GM12878 (cell line): Measurements from ENCODE around the gene AZGP1. TPM values are rescaled to one million over a fixed set of nuclear protein-coding genes. Genes with fewer than 3 reads are reported as not detected.
"Not testable (repeated sequence)": the region's sequence is repeated elsewhere in the genome, so short reads cannot be mapped to it uniquely, and the experiment has no call there.

ENCODE experiments used
- ATAC-seq: fragments of 200-7000 bp; cut with Tn5 transposase; 3 replicates; pipeline ENCODE4 v1.9.1; 2020; ENCODE audit warnings: mild to moderate bottlenecking, moderate library complexity
- BruUV-seq: library from RNA; stranded (reverse); fragments of 400-500 nt; replicated peaks from 2 replicates; lab custom pipeline; 2021; lab: Mats Ljungman, UMichigan
- CTCF ChIA-PET: fragments of 300-600 bp; sonication (Branson Sonifier 250); formaldehyde crosslinking; extraction: SDS; loops from one replicate; lab custom pipeline; 2021; ENCODE audit warnings: inconsistent platforms; lab: Yijun Ruan, JAX
- POLR2A ChIA-PET: fragments of 350-600 bp; formaldehyde crosslinking; extraction: SDS; loops from one replicate; lab custom pipeline; 2021; ENCODE audit warnings: inconsistent platforms; lab: Charles Lee
- RAD21 ChIA-PET: fragments of 300-600 bp; sonication (Branson Sonifier 250); formaldehyde crosslinking; loops from one replicate; lab custom pipeline; 2023; ENCODE audit warnings: antibody characterized with exemption; ENCODE audit not compliant: unreplicated experiment; lab: Charles Lee
- SMC1A ChIA-PET: fragments of 300-600 bp; sonication (Branson Sonifier 250); formaldehyde crosslinking; loops from one replicate; lab custom pipeline; 2023; ENCODE audit not compliant: unreplicated experiment, uncharacterized antibody; lab: Charles Lee
- DNase-seq: peaks from one replicate; pipeline ENCODE4 v3.0.0-alpha.2; 2011; ENCODE audit warnings: low read depth, low spot score
- FAIRE-seq: peaks from 3 replicates; lab custom pipeline; 2011; peaks lifted over from hg19 to GRCh38; lab: Jason Lieb, UNC
- H2AFZ ChIP-seq: 2 replicates; pipeline ENCODE4 v1.6.0; 2011; ENCODE audit warnings: low read depth, low read length, control low read depth; ENCODE audit not compliant: control insufficient read depth
- H3K27ac ChIP-seq: 2 replicates; pipeline ENCODE4 v1.5.1; 2011; ENCODE audit warnings: control low read depth; ENCODE audit not compliant: control insufficient read depth, insufficient read depth
- H3K27me3 ChIP-seq, 2 experiments: replicated peaks in 1 of 2; 2 replicates each; pipeline versions ENCODE4 v1.6.0 to v1.6.1; 2011; ENCODE audit warnings: low read length in 1 of 2; ENCODE audit not compliant: control insufficient read depth in 2 of 2, insufficient read depth in 2 of 2
- H3K36me3 ChIP-seq, 2 experiments: 2 replicates each; pipeline ENCODE4 v1.5.1; 2011; ENCODE audit warnings: low read length in 1 of 2; ENCODE audit not compliant: control insufficient read depth in 2 of 2, insufficient read depth in 2 of 2
- H3K4me1 ChIP-seq: 2 replicates; pipeline ENCODE4 v1.6.1; 2011; ENCODE audit warnings: mild to moderate bottlenecking, low read length, moderate library complexity, mixed read lengths; ENCODE audit not compliant: control insufficient read depth, insufficient read depth
- H3K4me2 ChIP-seq: 2 replicates; pipeline ENCODE4 v1.6.0; 2011; ENCODE audit warnings: control low read depth; ENCODE audit not compliant: control insufficient read depth, insufficient read depth
- H3K4me3 ChIP-seq: fragments of 200-600 bp; sonication (generic); 2 replicates; pipeline ENCODE4 v1.5.1; 2016
- H3K79me2 ChIP-seq: 2 replicates; pipeline ENCODE4 v1.6.0; 2011; ENCODE audit warnings: low read length; ENCODE audit not compliant: control insufficient read depth, insufficient read depth
- H3K9ac ChIP-seq: 2 replicates; pipeline ENCODE4 v1.8.0; 2011; ENCODE audit warnings: low read length, control low read depth, mixed read lengths; ENCODE audit not compliant: control insufficient read depth, insufficient read depth
- H3K9me3 ChIP-seq: replicated peaks from 3 replicates; pipeline ENCODE4 v1.5.1; 2011; ENCODE audit warnings: mild to moderate bottlenecking, low read length; ENCODE audit not compliant: control insufficient read depth, insufficient read depth
- H4K20me1 ChIP-seq: 2 replicates; pipeline ENCODE4 v1.6.0; 2011; ENCODE audit not compliant: control insufficient read depth, insufficient read depth
- ATF7 ChIP-seq: fragments of 450-650 bp; IDR thresholded peaks from 2 replicates; pipeline ENCODE4 v1.6.1; 2016; ENCODE audit warnings: low read depth, mild to moderate bottlenecking
- CBX5 ChIP-seq: sonication (generic); IDR thresholded peaks from 2 replicates; pipeline ENCODE4 v1.6.1; 2016; ENCODE audit warnings: low read depth, moderate library complexity, mild to moderate bottlenecking, inconsistent platforms
- HCFC1 ChIP-seq: fragments of 150-350 bp; IDR thresholded peaks from 2 replicates; pipeline ENCODE4 v1.6.1; 2014; ENCODE audit warnings: low read length
- KAT2A ChIP-seq: conservative IDR thresholded peaks from 2 replicates; pipeline ENCODE4 v1.6.1; 2011; ENCODE audit warnings: low read depth, low read length; ENCODE audit not compliant: control insufficient read depth
- NKRF ChIP-seq: fragments of 450-650 bp; conservative IDR thresholded peaks from 2 replicates; pipeline ENCODE4 v1.6.1; 2017; ENCODE audit warnings: mild to moderate bottlenecking, moderate library complexity
- SMARCA5 ChIP-seq: fragments of 450-650 bp; IDR thresholded peaks from 2 replicates; pipeline ENCODE4 v1.6.1; 2017; ENCODE audit warnings: mild to moderate bottlenecking
- STAT3 ChIP-seq: IDR thresholded peaks from 2 replicates; pipeline ENCODE4 v1.6.1; 2011; ENCODE audit warnings: low read depth, low read length, improper control_type of control experiment
- ZNF217 ChIP-seq: fragments of 450-650 bp; IDR thresholded peaks from 2 replicates; pipeline ENCODE4 v1.6.1; 2017; ENCODE audit warnings: antibody characterized with exemption, mild to moderate bottlenecking
- WGBS: methylation state at CpG from one replicate; pipeline ENCODE4 v1.1.6; 2016; ENCODE audit warnings: low lambda C conversion rate; ENCODE audit not compliant: insufficient replicate concordance, insufficient coverage; ENCODE audit errors: missing lambda C conversion rate; 5-methylcytosine and 5-hydroxymethylcytosine counted together
- in situ Hi-C: fragments of 300-500 bp; cut with MboI; formaldehyde crosslinking; loops from 9 replicates; pipeline ENCODE4 v1.14.3; 2018; ENCODE audit warnings: mixed read lengths
- intact Hi-C: fragments of 100-400 bp; cut with micrococcal nuclease; formaldehyde crosslinking; loops from one replicate; pipeline ENCODE4 v1.14.2; 2022; ENCODE audit not compliant: unreplicated experiment
- polyA plus RNA-seq, 11 experiments: library from polyadenylated mRNA; depleted of rRNA in 4 of 11; unstranded in 6 of 11; stranded (reverse) in 5 of 11; fragments of >200 nt; fragmentation: Nextera tagmentation in 4 of 11; fragmentation: Illumina TruSeq in 1 of 11; extraction: Ambion mirVana in 4 of 11; extraction: Trizol in 1 of 11; gene quantifications; 1 replicate in 1 of 11; 2 replicates in 10 of 11; pipeline versions ENCODE4 v1.2.1 to v1.2.3, GENCODE V29; 2011 to 2016; ENCODE audit warnings: inconsistent platforms in 2 of 11, missing spikeins in 2 of 11, low read depth in 1 of 11
- total RNA-seq, 4 experiments: library from RNA; depleted of rRNA in 3 of 4; stranded (reverse); fragments of >200 nt in 3 of 4; fragmentation: Illumina TruSeq in 1 of 4; extraction: Trizol in 1 of 4; gene quantifications; 2 replicates each; pipeline versions ENCODE4 v1.2.1 to v1.2.3, GENCODE V29; 2013 to 2021

Gene AZGP1
- total and polyA plus RNA-seq, 10 of the 15 experiments (the other 5 are each of a cell fraction or from before 2014, with no cell fraction given): 0.18 to 0.64 (median 0.29) TPM; not detected in 5

DNA sequence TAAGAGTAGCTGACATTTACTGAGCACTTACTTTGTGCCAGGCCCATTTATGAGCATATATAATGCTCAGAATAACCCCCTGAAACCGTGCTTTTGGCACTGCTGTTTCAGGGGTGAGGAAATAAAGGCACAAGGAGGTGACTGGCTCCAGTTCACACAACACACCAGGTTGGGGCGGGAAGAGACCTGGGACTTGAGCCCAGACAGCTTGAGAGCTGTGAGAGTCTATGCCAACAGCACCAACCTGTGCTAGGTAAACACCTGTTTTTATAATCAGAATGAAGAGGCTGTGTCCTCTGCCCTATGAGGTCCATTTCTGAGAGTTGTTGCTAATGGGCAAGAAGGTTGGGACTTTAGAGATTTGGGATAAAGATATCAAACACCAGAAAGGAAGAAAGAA, 8.8 kb upstream of the AZGP1 start:
- SMC1A ChIA-PET: no interaction called here
- RAD21 ChIA-PET: no interaction called here
- no peaks in the 10 kb centered on the region for H3K4me1 ChIP-seq
- no TSS peak for BruUV-seq
- intact Hi-C loops: no loop called here
- H3K4me3 ChIP-seq: no peak overlapping the region
- CTCF ChIA-PET: interaction anchor here (0.6 kb wide), 1 partner anchor 420 kb away, joined by 3 read pairs; no protein-coding TSS in a partner anchor
- in situ Hi-C loops: loop anchor here (5.0 kb wide), 1 partner anchor 1303 kb away; no protein-coding TSS in a partner anchor
- no peak overlapping the region for H3K27ac ChIP-seq
- WGBS: 0% methylated on average over 2 of the region's 2 CpGs
- H2AFZ ChIP-seq: no peak overlapping the region
- no peaks in the 10 kb centered on the region for H3K36me3 ChIP-seq
- FAIRE-seq (no peak), DNase-seq (no peak), ATAC-seq (no peak)
- POLR2A ChIA-PET: no interaction called here
- H3K79me2 ChIP-seq: no peaks in the 10 kb centered on the region
- no peaks in the 10 kb centered on the region for H4K20me1 ChIP-seq
- TF ChIP-seq NKRF (no peak), SMARCA5 (no peak), KAT2A (no peak), ZNF217 (no peak), STAT3 (no peak), ATF7 (no peak), HCFC1 (no peak), CBX5 (no peak)
- TF ChIP-seq, all 136 proteins: peak for 0
- H3K9me3 ChIP-seq: no peaks in the 10 kb centered on the region
- H3K9ac ChIP-seq: no peak overlapping the region
- H3K27me3 ChIP-seq: peaks cover 0 to 2% of the 10 kb centered on the region in 2 experiments; a peak in 3 of 4 replicates
- no peak overlapping the region for H3K4me2 ChIP-seq

GRCh38 chr7:99981066-99981465, 5.2 kb upstream of the AZGP1 start:
- H3K4me2 ChIP-seq, ATAC-seq, H3K9me3 ChIP-seq, POLR2A ChIA-PET, H4K20me1 ChIP-seq, H3K4me1 ChIP-seq, DNase-seq, H3K27me3 ChIP-seq, BruUV-seq, H3K36me3 ChIP-seq, FAIRE-seq, H2AFZ ChIP-seq, H3K27ac ChIP-seq, H3K4me3 ChIP-seq, intact Hi-C loops, H3K79me2 ChIP-seq, H3K9ac ChIP-seq: not testable (repeated sequence)
- in situ Hi-C loops: loop anchor here (5.0 kb wide), 1 partner anchor 1306 kb away; no protein-coding TSS in a partner anchor
- ChIA-PET SMC1A (interaction anchor here (0.9 kb wide), 1 partner anchor 8 kb away, joined by 4 read pairs; no protein-coding TSS in a partner anchor), RAD21 (interaction anchor here (2.0 kb wide), 1 partner anchor 10 kb away, joined by 14 read pairs; no protein-coding TSS in a partner anchor), CTCF (interaction anchor here (6.5 to 7.3 kb wide), 2 partner anchors 10 to 149 kb away, joined by 55 to 66 read pairs; no protein-coding TSS in a partner anchor)
- 36% methylated on average over 7 of the region's 7 CpGs for WGBS

- ChIA-PET SMC1A (interaction anchor here (0.7 to 1.4 kb wide), 4 partner anchors 9 to 158 kb away, joined by 3 to 6 read pairs (median 4); partner anchors contain the start of gene TRIM4), CTCF (interaction anchor here (0.8 to 7.3 kb wide), 13 partner anchors 10 to 150 kb away, joined by 3 to 66 read pairs (median 5); partner anchors contain the start of gene ZSCAN21), RAD21 (interaction anchor here (0.8 to 2.0 kb wide), 3 partner anchors 10 to 151 kb away, joined by 3 to 14 read pairs (median 4); no protein-coding TSS in a partner anchor)
- H2AFZ ChIP-seq, H3K4me2 ChIP-seq, H3K36me3 ChIP-seq, H3K9me3 ChIP-seq, H3K27ac ChIP-seq, H4K20me1 ChIP-seq, DNase-seq, H3K27me3 ChIP-seq, H3K4me1 ChIP-seq, POLR2A ChIA-PET, BruUV-seq, H3K79me2 ChIP-seq, H3K4me3 ChIP-seq, H3K9ac ChIP-seq, FAIRE-seq, intact Hi-C loops: not testable (repeated sequence)
- ATAC-seq: peak; percentile 75
- in situ Hi-C loops: loop anchor here (5.0 kb wide), 1 partner anchor 1307 kb away; no protein-coding TSS in a partner anchor
- WGBS: 10% methylated on average over 3 of the region's 4 CpGs
These were observed 4.6 kb upstream of the AZGP1 start for GRCh38 chr7:99980448-99980872.
